ENCODE results near the gene SLC25A3. TPM values are rescaled to one million over a fixed set of nuclear protein-coding genes. Genes with fewer than 3 reads are reported as not detected.
"Not testable (repeated sequence)": the region's sequence is repeated elsewhere in the genome, so short reads cannot be mapped to it uniquely, and the experiment has no call there.

SLC25A3 gene
- total RNA-seq, 1 experiment from 2014 or later: 733 TPM

GRCh38 chr12:98574110-98574509 is 19.4 kb upstream of the SLC25A3 start:
- no peak for TF ChIP-seq SMAD4 (CRISPR knock-in tag; IDR thresholded peaks at IDR 0.05)
- TF ChIP-seq IRF2 (CRISPR knock-in tag; IDR thresholded peaks at IDR 0.05; ENCODE audit: borderline replicate concordance, low read depth): no peak
- TF ChIP-seq KAT7 (CRISPR knock-in tag; IDR thresholded peaks at IDR 0.05; ENCODE audit: borderline replicate concordance): no peak
- no peak for TF ChIP-seq JAZF1 (CRISPR knock-in tag; IDR thresholded peaks at IDR 0.05)
- TF ChIP-seq PRDM15 (CRISPR knock-in tag; IDR thresholded peaks at IDR 0.05): no peak
- no peak for TF ChIP-seq GRHL2 (CRISPR knock-in tag; IDR thresholded peaks at IDR 0.05; ENCODE audit: insufficient replicate concordance, severe bottlenecking)
- Mint-ChIP-seq H3K36me3 (no peaks in the 10 kb centered on the region), H3K27me3 (ENCODE audit: low read depth) (no peaks in the 10 kb centered on the region), H3K4me1 (no peaks in the 10 kb centered on the region), H3K4me3 (no peak overlapping the region), H3K9me3 (peaks cover 6% of the 10 kb centered on the region; the same call in 1 of the 2 replicates), H3K27ac (no peak overlapping the region)
- POLR2A ChIA-PET: no interaction called here
- ATAC-seq (no peak), DNase-seq (ENCODE audit: low spot score) (no peak)
- CTCF ChIA-PET: interaction anchor here (0.9 kb wide), 1 partner anchor 19 kb away, joined by 3 read pairs; the partner anchor contains the start of gene SLC25A3

GRCh38 chr12:98575013-98575412 is 18.5 kb upstream of the SLC25A3 start:
- Mint-ChIP-seq H3K36me3 (no peaks in the 10 kb centered on the region), H3K4me1 (no peaks in the 10 kb centered on the region), H3K27ac (no peak overlapping the region), H3K9me3 (no peaks in the 10 kb centered on the region), H3K4me3 (no peak overlapping the region), H3K27me3 (ENCODE audit: low read depth) (no peaks in the 10 kb centered on the region)
- DNase-seq (ENCODE audit: low spot score) (no peak), ATAC-seq (no peak)
- ChIA-PET POLR2A (no interaction called here), CTCF (interaction anchor here (0.6 to 1.3 kb wide), 2 partner anchors 9 to 82 kb away, joined by 3 to 4 read pairs; no protein-coding TSS in a partner anchor)
- TF ChIP-seq TEAD4 (CRISPR knock-in tag; IDR thresholded peaks at IDR 0.05) (no peak), ZNF425 (CRISPR knock-in tag; conservative IDR thresholded peaks at IDR 0.05) (no peak), SMAD3 (CRISPR knock-in tag; IDR thresholded peaks at IDR 0.05; ENCODE audit: borderline replicate concordance) (no peak), MAX (CRISPR knock-in tag; IDR thresholded peaks at IDR 0.05) (no peak), OVOL2 (CRISPR knock-in tag; IDR thresholded peaks at IDR 0.05; ENCODE audit: borderline replicate concordance) (no peak), GABPB1 (CRISPR knock-in tag; IDR thresholded peaks at IDR 0.05) (no peak), MYBL2 (CRISPR knock-in tag; IDR thresholded peaks at IDR 0.05) (no peak), FOXK1 (CRISPR knock-in tag; IDR thresholded peaks at IDR 0.05) (no peak), ZNF396 (CRISPR knock-in tag; IDR thresholded peaks at IDR 0.05; ENCODE audit: borderline replicate concordance) (no peak), CDX4 (CRISPR knock-in tag; IDR thresholded peaks at IDR 0.05; ENCODE audit: borderline replicate concordance) (no peak)
- TF ChIP-seq, protein P1, sequence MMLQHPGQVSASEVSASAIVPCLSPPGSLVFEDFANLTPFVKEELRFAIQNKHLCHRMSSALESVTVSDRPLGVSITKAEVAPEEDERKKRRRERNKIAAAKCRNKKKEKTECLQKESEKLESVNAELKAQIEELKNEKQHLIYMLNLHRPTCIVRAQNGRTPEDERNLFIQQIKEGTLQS (CRISPR knock-in tag; conservative IDR thresholded peaks at IDR 0.05): no peak
- TF ChIP-seq, protein P2, sequence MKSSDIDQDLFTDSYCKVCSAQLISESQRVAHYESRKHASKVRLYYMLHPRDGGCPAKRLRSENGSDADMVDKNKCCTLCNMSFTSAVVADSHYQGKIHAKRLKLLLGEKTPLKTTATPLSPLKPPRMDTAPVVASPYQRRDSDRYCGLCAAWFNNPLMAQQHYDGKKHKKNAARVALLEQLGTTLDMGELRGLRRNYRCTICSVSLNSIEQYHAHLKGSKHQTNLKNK (CRISPR knock-in tag; IDR thresholded peaks at IDR 0.05): no peak

- H3K36me3 Mint-ChIP-seq; DNase-seq (ENCODE audit: low spot score); H3K9me3 Mint-ChIP-seq; H3K27me3 Mint-ChIP-seq (ENCODE audit: low read depth); POLR2A ChIA-PET; H3K27ac Mint-ChIP-seq; ATAC-seq; H3K4me3 Mint-ChIP-seq; H3K4me1 Mint-ChIP-seq; CTCF ChIA-PET: not testable (repeated sequence)
These were observed 16.7 kb upstream of the SLC25A3 start for GRCh38 chr12:98576795-98577194.
